ENCODE data around the gene C1orf116. TPM values are rescaled to one million over a fixed set of nuclear protein-coding genes. Genes with fewer than 3 reads are reported as not detected.

Gene C1orf116
- polyA plus RNA-seq, 12 donors: 0.05 to 18.2 (median 0.18) TPM; not detected in 1

DNA sequence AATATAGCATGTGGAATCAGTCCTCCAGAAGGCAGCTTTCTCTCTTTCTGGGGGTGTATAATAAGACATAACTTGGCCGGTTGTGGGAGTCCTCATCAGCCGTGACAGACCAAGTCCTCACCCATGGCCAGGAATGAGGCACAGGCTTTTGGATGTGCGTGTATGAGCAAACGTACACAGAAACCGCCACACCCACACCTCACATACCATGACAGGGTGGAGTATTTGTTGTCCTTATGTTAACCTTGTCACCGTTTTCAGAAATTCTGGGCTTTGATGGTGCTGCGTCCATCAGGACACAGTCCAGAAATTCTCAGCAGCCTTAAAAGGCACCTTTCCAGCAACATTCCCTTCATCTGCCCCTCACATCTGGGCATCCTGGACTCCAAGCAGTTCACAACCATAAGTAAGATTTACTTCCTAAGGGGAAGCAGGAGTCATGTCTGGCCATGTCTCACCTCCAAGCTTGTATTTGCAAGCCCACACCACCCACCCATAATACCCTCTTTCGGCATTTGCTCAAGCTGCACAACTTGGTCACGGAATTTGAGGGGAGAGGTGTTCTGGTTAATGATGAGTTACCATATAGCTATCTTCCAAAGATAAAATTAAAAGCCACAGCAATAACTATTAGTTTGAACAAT lies 12.4 kb downstream of the C1orf116 start:
- no peak for DNase-seq

GRCh38 chr1:207019661-207020060 lies 12.9 kb downstream of the C1orf116 start:
- DNase-seq: no peak

- DNase-seq: no peak
Observed at GRCh38 chr1:207019161-207019560, 13.4 kb downstream of the C1orf116 start.

GRCh38 chr1:207018707-207019106 lies 13.8 kb downstream of the C1orf116 start:
- no peak for DNase-seq

DNA sequence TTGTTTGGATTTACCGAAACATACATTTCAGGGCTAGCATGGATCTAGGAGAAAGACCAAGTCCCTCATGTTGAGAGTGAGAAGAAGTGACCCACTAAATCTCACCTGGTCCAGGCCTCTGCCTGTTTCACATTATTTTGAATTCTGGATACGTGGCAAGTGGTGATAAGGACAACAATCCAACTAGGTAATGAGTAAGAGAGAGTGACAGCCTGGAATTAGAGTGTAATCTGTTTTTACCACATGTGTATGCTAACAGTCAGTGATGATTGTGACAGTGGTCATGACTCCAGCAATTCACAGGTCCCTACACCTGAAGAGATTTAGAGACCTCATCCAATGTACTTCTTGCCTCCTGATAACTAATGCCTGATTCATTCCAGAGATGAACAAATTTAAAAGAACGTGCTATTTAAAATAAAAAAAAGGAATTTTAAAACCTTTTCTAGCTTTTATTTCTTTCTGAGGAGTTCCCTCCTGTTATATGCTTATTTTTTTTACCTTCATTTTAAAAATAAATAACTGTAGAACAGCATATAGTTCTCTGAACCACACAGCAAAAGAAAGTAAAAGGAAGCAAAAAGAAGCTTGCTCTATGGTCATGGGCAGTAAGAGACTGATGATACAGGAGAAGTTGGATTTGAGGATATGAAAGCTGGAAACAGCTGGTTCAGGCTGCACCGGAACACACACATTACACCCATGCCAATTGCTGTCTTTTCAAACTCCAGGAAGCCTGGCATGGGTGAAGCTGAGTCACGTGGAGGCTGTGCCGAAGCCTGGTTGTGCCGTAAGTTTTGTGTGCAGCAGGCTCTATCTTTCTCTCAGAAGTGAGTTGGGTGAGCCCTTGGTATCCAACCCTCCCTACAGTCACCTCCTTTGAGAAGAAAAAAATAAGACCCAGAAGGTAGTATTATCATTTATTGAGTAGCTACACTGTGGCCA lies 14.7 kb downstream of the C1orf116 start:
- DNase-seq: no peak

DNA sequence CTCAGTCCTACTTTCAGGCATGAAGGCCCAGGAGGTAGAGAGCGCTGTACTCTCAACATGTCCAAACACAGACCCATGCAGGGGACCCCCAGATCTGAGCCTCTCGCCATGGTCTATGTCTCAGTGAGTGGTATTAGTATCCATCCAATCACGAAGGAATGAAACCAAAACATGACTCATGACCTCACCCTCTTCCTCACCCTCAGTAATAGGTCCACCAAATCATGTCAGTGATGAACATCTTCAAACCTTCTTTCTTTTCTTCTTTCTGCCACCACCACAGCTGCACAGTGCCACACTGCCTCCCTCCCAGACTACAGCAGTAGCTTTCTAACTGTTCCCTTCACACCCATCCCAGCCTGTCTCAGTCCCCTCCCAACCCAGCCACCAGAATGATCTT lies 16.8 kb downstream of the C1orf116 start:
- no peak for DNase-seq

DNA sequence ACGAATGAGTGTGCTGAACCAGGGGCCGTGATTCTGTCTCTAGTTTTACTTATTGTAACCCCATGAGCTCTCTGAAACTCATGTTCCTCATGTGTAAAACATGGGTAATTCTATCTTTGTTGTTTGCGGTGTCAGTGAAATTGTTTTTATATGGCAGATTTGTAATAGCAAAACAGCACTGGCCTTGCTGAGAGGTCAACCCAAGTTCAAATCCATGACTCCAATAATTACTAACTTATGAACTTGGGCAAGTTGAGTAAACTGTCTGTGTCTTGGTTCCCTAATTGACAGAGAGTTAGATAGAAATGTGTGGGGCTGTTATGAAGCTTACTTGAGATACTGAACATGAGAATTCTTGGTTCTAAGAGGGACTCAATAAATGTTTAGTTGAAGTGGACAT lies 17.8 kb downstream of the C1orf116 start:
- DNase-seq: no peak

- no peak for DNase-seq
Observed at GRCh38 chr1:207013321-207014085, 19.1 kb downstream of the C1orf116 start.

GRCh38 chr1:207010726-207011125 lies 21.8 kb downstream of the C1orf116 start:
- no peak for DNase-seq

DNA sequence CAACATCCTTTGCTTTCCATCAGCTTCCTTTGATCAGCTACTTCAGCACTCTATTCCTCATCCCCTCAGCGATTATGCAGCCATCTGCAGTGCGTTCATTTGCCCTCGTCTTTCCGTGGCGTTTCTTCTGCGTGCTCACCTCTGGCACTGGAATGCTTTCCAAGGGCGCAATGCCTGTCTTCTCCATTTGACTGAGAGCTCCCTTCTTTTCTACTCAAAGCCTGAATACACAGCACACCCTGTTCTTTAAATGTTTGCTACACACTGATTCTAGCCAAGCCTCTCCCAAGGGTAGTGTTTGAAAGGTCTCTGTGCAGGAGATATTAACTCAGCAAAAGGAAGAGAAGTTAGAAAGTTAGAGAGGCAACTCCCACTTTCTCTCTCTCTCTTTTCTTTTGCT lies 22.6 kb downstream of the C1orf116 start:
- DNase-seq: no peak

DNA sequence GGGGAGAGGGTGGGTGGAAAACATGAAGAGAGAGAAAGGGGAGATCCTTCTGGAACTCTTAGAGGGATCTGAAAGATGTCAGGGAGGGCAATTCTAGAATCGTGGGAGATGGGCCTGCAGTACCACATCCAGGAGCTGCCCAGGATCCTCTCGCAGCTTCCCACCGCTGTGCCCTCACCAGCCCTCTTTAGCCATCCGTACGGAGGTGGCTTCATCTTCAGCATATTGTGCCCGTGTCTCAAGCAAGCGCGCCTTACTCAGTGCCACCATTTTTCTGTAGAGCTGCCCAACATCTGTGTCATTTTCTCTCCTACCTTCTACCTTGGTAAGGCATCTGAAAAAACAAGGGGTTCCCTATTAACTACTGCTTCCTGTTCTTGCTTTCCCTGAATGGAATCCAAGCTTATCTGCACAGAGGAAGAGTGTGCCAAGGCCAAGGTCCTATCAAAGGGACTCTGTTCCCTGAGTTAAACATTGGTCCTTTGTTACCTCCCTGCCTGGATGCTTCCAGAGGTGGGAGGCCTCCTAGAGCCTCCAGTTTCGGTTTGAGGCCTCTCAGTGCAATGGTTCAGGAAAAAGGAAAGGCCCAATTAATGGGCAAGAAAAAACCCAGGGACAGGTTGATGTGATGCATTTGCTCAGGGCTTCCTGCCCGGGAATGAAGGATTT lies 23.2 kb downstream of the C1orf116 start:
- DNase-seq: no peak

GRCh38 chr1:207007352-207008033 lies 25.1 kb downstream of the C1orf116 start:
- DNase-seq: no peak

GRCh38 chr1:207006914-207007313 lies 25.6 kb downstream of the C1orf116 start:
- DNase-seq: no peak

DNA sequence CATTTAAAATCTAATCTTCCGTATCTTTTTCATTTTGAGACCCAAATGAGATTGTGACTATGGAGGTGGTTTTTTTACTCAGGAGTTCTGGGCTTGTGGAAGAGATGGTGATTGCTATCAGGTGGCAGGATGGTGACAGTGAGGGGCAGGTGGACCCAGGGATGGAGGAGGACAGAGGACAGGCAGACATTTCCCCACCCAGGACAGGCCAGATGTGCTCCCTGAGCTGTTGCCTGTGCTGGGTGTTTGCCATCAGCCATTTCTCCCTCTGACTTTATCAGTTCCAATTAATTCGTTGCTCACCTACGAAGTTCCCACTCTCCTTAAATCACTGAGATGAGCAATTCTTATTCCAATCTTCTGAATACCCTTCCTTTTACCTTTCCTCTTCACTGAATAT lies 26.5 kb downstream of the C1orf116 start:
- DNase-seq: no peak

- DNase-seq: no peak
Observed at GRCh38 chr1:207004931-207005830, 27.4 kb downstream of the C1orf116 start.

GRCh38 chr1:207003210-207003609 lies 29.3 kb downstream of the C1orf116 start:
- no peak for DNase-seq

- DNase-seq: no peak
Observed at GRCh38 chr1:207002724-207003146, 29.8 kb downstream of the C1orf116 start.

- DNase-seq: no peak
Observed at GRCh38 chr1:207001492-207002245, 30.9 kb downstream of the C1orf116 start.

DNA sequence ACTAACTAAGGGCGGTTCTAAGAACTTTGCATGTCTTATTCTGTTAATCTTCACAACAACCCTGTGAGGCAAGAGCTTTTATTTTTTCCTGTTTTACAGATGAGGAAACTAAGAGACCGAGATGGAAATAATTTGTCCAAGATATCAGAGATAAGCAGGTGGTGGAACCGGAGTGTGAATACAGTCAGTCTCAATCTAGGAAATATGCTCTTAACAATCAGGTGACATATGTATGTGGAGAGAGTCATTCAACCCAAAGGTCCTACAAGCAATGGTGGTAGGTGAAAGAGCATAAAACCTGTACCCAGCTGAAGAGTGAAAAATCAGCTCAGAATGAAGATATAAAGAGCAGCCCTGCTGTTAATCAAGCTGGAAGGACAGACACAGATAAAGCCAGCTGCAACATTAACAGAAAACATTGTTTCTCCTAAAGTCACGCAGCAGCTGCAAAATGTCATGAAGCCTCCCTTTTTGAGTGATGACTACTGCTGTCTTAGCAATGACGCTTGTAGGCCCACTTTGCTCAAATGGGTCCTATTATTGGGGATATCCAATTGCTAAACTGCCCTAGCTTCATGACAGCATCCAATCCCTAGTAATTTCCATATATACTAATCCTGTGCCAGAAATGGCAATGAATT lies 31.8 kb downstream of the C1orf116 start:
- no peak for DNase-seq
